Measurements from ENCODE around the gene ARHGAP4. TPM values are rescaled to one million over a fixed set of nuclear protein-coding genes. Genes with fewer than 3 reads are reported as not detected.
A peak's percentile ranks its signal among the peaks of the same experiment; 100 is the strongest.

Gene ARHGAP4
- total RNA-seq, 3 donors from 2014 or later (not counting 1 experiment from before 2014, with no cell fraction given), result 352 to 398 (median 384) TPM

DNA sequence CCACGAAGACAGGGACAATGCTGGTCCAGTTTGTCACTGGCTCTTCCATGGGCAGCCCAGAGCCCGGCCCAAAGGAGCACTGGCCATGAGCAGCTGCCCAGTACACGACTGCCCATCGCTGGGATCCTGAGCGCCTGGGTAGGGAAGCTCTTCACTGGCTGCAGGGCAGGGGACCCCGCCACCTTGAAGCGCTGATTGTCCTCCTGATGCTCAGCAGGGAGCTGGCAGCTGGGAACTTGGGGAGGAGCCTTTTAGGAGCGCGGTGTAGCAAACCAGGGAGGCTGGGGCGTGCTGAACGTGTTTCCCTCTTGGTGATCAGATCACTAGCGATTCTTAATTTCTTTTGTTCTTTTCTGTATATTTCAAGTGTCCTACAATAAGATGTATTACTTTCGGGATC lies 41.9 kb downstream of the ARHGAP4 start:
- Mint-ChIP-seq H3K4me3 (peak overlapping the region; percentile 6), H3K4me1 (peaks cover 0 to 2% of the 10 kb centered on the region in 2 donors), H3K9me3 (no peaks in the 10 kb centered on the region), H3K27me3 (ENCODE audit: low read depth in 2 of 2) (peaks cover 22 to 32% of the 10 kb centered on the region in 2 donors), H3K27ac (no peak overlapping the region), H3K36me3 (no peaks in the 10 kb centered on the region)
- Histone ChIP-seq H3K4me1 (ENCODE audit: control insufficient read depth, insufficient read depth, low read length) (peaks cover 15% of the 10 kb centered on the region), H3K4me3 (ENCODE audit: low read length) (no peak overlapping the region), H3K27me3 (ENCODE audit: control insufficient read depth, insufficient read depth, low read length) (peaks cover 19% of the 10 kb centered on the region), H3K9me3 (ENCODE audit: control insufficient read depth, insufficient read depth, low read length) (no peaks in the 10 kb centered on the region), H3K36me3 (ENCODE audit: control insufficient read depth, insufficient read depth, low read length) (no peaks in the 10 kb centered on the region), H3K27ac (ENCODE audit: low read length) (no peak overlapping the region)
- no peak for ATAC-seq
- TF ChIP-seq, protein P1, sequence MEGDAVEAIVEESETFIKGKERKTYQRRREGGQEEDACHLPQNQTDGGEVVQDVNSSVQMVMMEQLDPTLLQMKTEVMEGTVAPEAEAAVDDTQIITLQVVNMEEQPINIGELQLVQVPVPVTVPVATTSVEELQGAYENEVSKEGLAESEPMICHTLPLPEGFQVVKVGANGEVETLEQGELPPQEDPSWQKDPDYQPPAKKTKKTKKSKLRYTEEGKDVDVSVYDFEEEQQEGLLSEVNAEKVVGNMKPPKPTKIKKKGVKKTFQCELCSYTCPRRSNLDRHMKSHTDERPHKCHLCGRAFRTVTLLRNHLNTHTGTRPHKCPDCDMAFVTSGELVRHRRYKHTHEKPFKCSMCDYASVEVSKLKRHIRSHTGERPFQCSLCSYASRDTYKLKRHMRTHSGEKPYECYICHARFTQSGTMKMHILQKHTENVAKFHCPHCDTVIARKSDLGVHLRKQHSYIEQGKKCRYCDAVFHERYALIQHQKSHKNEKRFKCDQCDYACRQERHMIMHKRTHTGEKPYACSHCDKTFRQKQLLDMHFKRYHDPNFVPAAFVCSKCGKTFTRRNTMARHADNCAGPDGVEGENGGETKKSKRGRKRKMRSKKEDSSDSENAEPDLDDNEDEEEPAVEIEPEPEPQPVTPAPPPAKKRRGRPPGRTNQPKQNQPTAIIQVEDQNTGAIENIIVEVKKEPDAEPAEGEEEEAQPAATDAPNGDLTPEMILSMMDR (IDR thresholded peaks at IDR 0.05), result no peak
- 70% methylated on average over 11 of the region's 13 CpGs for WGBS (ENCODE audit: insufficient coverage)
- intact Hi-C loops (cut with micrococcal nuclease), result no loop called here
- DNase-seq, result no peak

DNA sequence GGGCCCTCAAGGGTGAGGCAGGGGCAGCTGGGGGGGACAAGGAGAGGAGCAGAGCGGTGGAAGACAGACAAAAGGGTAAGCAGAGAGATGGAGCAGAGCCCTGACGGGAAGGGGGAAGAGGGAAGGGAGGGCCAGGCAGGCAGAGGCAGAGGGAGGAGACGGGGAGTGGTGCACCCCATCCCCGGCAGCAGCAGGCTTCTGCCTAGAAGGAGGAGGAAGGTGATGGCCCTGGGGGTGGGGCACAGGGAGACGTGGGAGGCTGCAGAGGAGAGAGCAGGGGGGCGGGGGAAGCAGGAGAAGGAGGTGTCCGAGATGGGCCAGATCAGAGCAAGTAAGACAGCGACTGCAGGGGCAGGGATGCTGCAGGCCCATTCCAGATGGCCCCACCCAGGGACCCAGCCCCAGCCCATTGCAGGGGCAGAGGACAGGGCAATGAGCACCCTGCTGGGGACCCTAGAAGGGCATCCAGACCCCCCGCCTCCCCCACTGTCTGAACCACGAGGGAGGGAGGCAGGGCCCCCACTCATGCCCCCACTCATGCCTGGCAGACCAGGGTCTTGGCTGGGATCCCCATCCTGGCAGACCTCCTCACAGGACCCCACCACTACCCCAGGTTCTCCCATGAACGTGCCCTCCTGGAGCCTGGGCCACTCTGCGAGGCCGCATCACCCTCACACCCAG lies 42.8 kb downstream of the ARHGAP4 start:
- no peak for ATAC-seq
- intact Hi-C loops (cut with micrococcal nuclease), result no loop called here
- Mint-ChIP-seq H3K27ac (no peak overlapping the region), H3K4me3 (no peak overlapping the region), H3K27me3 (ENCODE audit: low read depth in 2 of 2) (peaks cover 29 to 34% of the 10 kb centered on the region in 2 donors), H3K4me1 (peaks cover 0 to 6% of the 10 kb centered on the region in 2 donors), H3K9me3 (no peaks in the 10 kb centered on the region), H3K36me3 (no peaks in the 10 kb centered on the region)
- WGBS (ENCODE audit: insufficient coverage), result 79% methylated on average over 13 of the region's 13 CpGs
- no peaks in the 10 kb centered on the region for H3K9me3 ChIP-seq (ENCODE audit: control insufficient read depth, insufficient read depth, low read length)
- no peak for DNase-seq
- H3K4me3 ChIP-seq (ENCODE audit: low read length), result no peak overlapping the region
- no peak overlapping the region for H3K27ac ChIP-seq (ENCODE audit: low read length)
- TF ChIP-seq, protein P1 (IDR thresholded peaks at IDR 0.05), result no peak
- H3K4me1 ChIP-seq (ENCODE audit: control insufficient read depth, insufficient read depth, low read length), result peaks cover 19% of the 10 kb centered on the region
- H3K27me3 ChIP-seq (ENCODE audit: control insufficient read depth, insufficient read depth, low read length), result peaks cover 22% of the 10 kb centered on the region
- H3K36me3 ChIP-seq (ENCODE audit: control insufficient read depth, insufficient read depth, low read length), result no peaks in the 10 kb centered on the region

DNA sequence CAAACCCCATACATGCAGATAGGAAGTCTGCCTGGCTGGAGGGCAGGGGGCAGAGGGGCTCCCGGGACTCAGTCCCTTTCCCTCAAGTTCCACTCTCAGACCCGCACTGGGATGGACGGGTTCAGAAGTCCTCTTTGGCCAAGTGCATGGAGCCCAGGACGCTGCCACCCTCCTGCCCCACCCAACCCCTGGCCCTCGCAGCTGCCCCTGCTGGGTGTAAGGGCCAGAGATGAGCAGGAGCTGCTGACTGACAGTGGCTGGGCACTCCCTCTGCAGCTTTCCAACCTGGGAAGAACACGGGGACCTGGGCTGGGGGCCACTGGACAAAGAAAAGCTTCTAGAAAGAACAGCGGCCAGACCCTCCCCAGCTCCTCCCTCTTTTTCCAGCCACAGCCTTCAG lies 43.5 kb downstream of the ARHGAP4 start:
- ATAC-seq, result no peak

More for the DNA sequence above, 43.5 kb downstream of the ARHGAP4 start:
- Mint-ChIP-seq H3K4me1 (peaks cover 0 to 11% of the 10 kb centered on the region in 2 donors), H3K36me3 (no peaks in the 10 kb centered on the region), H3K4me3 (no peak overlapping the region), H3K27me3 (ENCODE audit: low read depth in 2 of 2) (peaks cover 29 to 34% of the 10 kb centered on the region in 2 donors), H3K9me3 (no peaks in the 10 kb centered on the region), H3K27ac (no peak overlapping the region)
- Histone ChIP-seq H3K27me3 (ENCODE audit: control insufficient read depth, insufficient read depth, low read length) (peaks cover 24% of the 10 kb centered on the region), H3K4me3 (ENCODE audit: low read length) (no peak overlapping the region), H3K27ac (ENCODE audit: low read length) (no peak overlapping the region), H3K36me3 (ENCODE audit: control insufficient read depth, insufficient read depth, low read length) (no peaks in the 10 kb centered on the region), H3K9me3 (ENCODE audit: control insufficient read depth, insufficient read depth, low read length) (no peaks in the 10 kb centered on the region), H3K4me1 (ENCODE audit: control insufficient read depth, insufficient read depth, low read length) (peaks cover 22% of the 10 kb centered on the region)
- whole genome bisulfite sequencing (ENCODE audit: insufficient coverage), result 64% methylated on average over 7 of the region's 7 CpGs
- intact Hi-C loops (cut with micrococcal nuclease), result no loop called here
- TF ChIP-seq, protein P1 (IDR thresholded peaks at IDR 0.05), result no peak
- no peak for DNase-seq
